Endothelial cell of umbilical vein (primary cell): ENCODE measurements around the gene SUPT16H.

Source experiments
- CTCF ChIP-seq, 2 donors: IDR thresholded peaks; 1 replicate in 1 of 2; 2 replicates in 1 of 2; pipeline ENCODE4 v1.5.1; 2011; ENCODE audit warnings: low read length in 2 of 2, mild to moderate bottlenecking in 2 of 2, moderate library complexity in 2 of 2, control low read depth in 1 of 2, inconsistent platforms in 1 of 2, low read depth in 1 of 2; ENCODE audit not compliant: insufficient read depth in 1 of 2; ENCODE audit errors: extremely low read depth in 1 of 2
- EZH2 ChIP-seq: IDR thresholded peaks from 2 replicates; pipeline ENCODE4 v1.6.1; 2012; ENCODE audit warnings: borderline replicate concordance, low read depth, mild to moderate bottlenecking, moderate library complexity, low read length, inconsistent platforms; ENCODE audit not compliant: severe bottlenecking
- FOS ChIP-seq: IDR thresholded peaks from 2 replicates; pipeline ENCODE4 v1.6.1; 2011; ENCODE audit warnings: mild to moderate bottlenecking, low read length, moderate library complexity, borderline replicate concordance; ENCODE audit not compliant: insufficient read depth
- GATA2 ChIP-seq: IDR thresholded peaks from 2 replicates; pipeline ENCODE4 v1.7.0; 2011; ENCODE audit warnings: low read depth, mild to moderate bottlenecking, moderate library complexity, mixed read lengths, low read length; ENCODE audit not compliant: insufficient read length, insufficient read depth
- JUN ChIP-seq: IDR thresholded peaks from 2 replicates; pipeline ENCODE4 v1.6.1; 2011; ENCODE audit warnings: borderline replicate concordance, low read depth; ENCODE audit not compliant: insufficient read length, insufficient read depth
- MYC ChIP-seq: IDR thresholded peaks from one replicate; pipeline ENCODE4 v1.6.1; 2011; ENCODE audit warnings: mild to moderate bottlenecking, low read depth, low read length
- POLR2A ChIP-seq: IDR thresholded peaks from 2 replicates; pipeline ENCODE4 v1.6.1; 2012; ENCODE audit warnings: low read depth, mild to moderate bottlenecking, control low read depth, low read length
- POLR2AphosphoS5 ChIP-seq: IDR thresholded peaks from 2 replicates; pipeline ENCODE4 v1.6.1; 2012; ENCODE audit warnings: low read depth, mild to moderate bottlenecking, control low read depth, low read length, moderate library complexity; ENCODE audit not compliant: insufficient read depth
- TF ChIP-seq, protein P1 (sequence below): IDR thresholded peaks from 2 replicates; pipeline ENCODE4 v1.6.1; 2011; ENCODE audit not compliant: insufficient read depth, insufficient read length

GRCh38 chr14:21369949-21370679 lies 13.7 kb downstream of the SUPT16H start:
- no peak for TF ChIP-seq JUN
- TF ChIP-seq FOS: no peak
- no peak for TF ChIP-seq EZH2
- TF ChIP-seq GATA2: no peak
- no peak for TF ChIP-seq POLR2A
- TF ChIP-seq CTCF (IDR thresholded peaks at IDR 0.05; ENCODE audit: extremely low read depth in 1 of 2, insufficient read depth in 1 of 2, low read depth in 1 of 2, low read length in 2 of 2): no peak
- no peak for TF ChIP-seq POLR2AphosphoS5
- no peak for TF ChIP-seq MYC
- TF ChIP-seq, protein P1, sequence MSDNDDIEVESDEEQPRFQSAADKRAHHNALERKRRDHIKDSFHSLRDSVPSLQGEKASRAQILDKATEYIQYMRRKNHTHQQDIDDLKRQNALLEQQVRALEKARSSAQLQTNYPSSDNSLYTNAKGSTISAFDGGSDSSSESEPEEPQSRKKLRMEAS: no peak
